Progenitor cell of endocrine pancreas (in vitro differentiated cells): ENCODE data around the gene ARRB1. TPM values are rescaled to one million over a fixed set of nuclear protein-coding genes. Genes with fewer than 3 reads are reported as not detected.

Experiments used
- DNase-seq: peaks from one replicate; pipeline ENCODE4 v3.0.0; 2021; ENCODE audit warnings: low spot score; ENCODE audit not compliant: unreplicated experiment
- H3K27ac Mint-ChIP-seq: 2 replicates; pipeline ENCODE4 v1.8.0; 2021; ENCODE audit warnings: mild to moderate bottlenecking, moderate library complexity, mixed read lengths
- H3K27me3 Mint-ChIP-seq: 2 replicates; pipeline ENCODE4 v1.8.0; 2021; ENCODE audit warnings: mixed read lengths
- H3K36me3 Mint-ChIP-seq: 2 replicates; pipeline ENCODE4 v1.8.0; 2022; ENCODE audit warnings: mixed read lengths; ENCODE audit not compliant: insufficient read depth
- H3K4me1 Mint-ChIP-seq: 2 replicates; pipeline ENCODE4 v1.8.0; 2021; ENCODE audit warnings: low read depth, mixed read lengths
- H3K4me3 Mint-ChIP-seq: 2 replicates; pipeline ENCODE4 v1.8.0; 2021; ENCODE audit warnings: low read depth, mild to moderate bottlenecking, moderate library complexity, mixed read lengths
- H3K9me3 Mint-ChIP-seq: 2 replicates; pipeline ENCODE4 v1.8.0; 2021; ENCODE audit warnings: low read depth, mixed read lengths
- CTCF ChIP-seq: fragments of 200-600 bp; sonication (generic); IDR thresholded peaks from one replicate; pipeline ENCODE4 v1.5.0; 2021; ENCODE audit warnings: antibody characterized with exemption, mild to moderate bottlenecking; ENCODE audit not compliant: unreplicated experiment
- total RNA-seq: library from RNA; stranded (reverse); gene quantifications from 2 replicates; pipeline ENCODE4 v1.2.1, GENCODE V29; 2021

Gene ARRB1
- total RNA-seq, 1 donor from 2014 or later: 32.5 TPM

DNA sequence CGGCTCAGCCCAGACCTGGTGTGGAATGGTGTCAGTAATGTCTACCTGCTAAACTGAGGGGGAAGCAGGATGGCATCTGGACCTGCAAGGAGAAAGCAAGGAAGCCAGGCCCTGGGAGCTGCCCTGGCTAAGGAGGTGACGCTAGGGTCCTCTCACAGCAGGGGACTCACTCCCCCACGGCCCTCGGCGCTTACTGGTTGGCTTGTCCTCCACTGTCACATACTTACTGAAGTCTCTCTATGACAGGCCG is 62.0 kb downstream of the ARRB1 start:
- Mint-ChIP-seq H3K4me1 (peaks cover 2% of the 10 kb centered on the region), H3K36me3 (no peaks in the 10 kb centered on the region), H3K27me3 (no peaks in the 10 kb centered on the region), H3K27ac (no peak overlapping the region), H3K4me3 (no peak overlapping the region), H3K9me3 (no peaks in the 10 kb centered on the region)
- TF ChIP-seq CTCF: no peak
- no peak for DNase-seq

- no peaks in the 10 kb centered on the region for H3K9me3 Mint-ChIP-seq
- H3K4me1 Mint-ChIP-seq: peaks cover 2% of the 10 kb centered on the region
- no peak overlapping the region for H3K27ac Mint-ChIP-seq
- no peaks in the 10 kb centered on the region for H3K27me3 Mint-ChIP-seq
- no peak for TF ChIP-seq CTCF
- DNase-seq: no peak
- no peaks in the 10 kb centered on the region for H3K36me3 Mint-ChIP-seq
- no peak overlapping the region for H3K4me3 Mint-ChIP-seq
Measured at GRCh38 chr11:75287579-75287978, 63.9 kb downstream of the ARRB1 start.

GRCh38 chr11:75286826-75287465 is 64.5 kb downstream of the ARRB1 start:
- Mint-ChIP-seq H3K27me3 (no peaks in the 10 kb centered on the region), H3K4me1 (peaks cover 2% of the 10 kb centered on the region), H3K27ac (peak overlapping the region; percentile 9), H3K36me3 (no peaks in the 10 kb centered on the region), H3K4me3 (no peak overlapping the region), H3K9me3 (no peaks in the 10 kb centered on the region)
- no peak for TF ChIP-seq CTCF
- DNase-seq: no peak

DNA sequence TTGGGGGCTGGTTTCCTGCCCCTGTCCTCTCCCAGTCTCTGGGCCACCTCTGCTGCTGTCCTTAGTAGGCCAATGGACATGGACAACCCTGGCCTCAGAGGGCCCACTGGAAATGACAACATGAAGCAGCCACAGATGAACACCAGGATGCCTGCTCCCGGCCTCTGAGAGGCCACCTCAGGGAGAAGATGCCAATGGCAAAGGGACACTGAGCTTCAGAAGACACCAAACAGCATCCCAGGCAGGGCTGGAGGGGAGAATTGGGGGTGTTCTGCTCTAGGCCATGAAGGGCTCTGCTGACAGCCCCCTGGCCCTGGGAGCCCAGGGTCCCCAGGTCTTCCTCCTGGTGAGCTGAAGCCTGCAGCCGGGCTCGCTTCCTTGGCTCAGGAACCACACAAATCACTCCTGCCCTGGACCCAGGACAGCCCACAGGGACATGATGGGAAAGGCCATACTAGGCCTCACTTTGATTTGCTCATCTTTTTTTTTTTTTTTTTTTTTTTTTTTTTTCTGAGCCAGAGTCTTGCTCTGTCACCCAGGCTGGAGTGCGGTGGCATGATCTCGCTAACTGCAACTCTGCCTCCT is 65.6 kb downstream of the ARRB1 start:
- Mint-ChIP-seq H3K9me3 (no peaks in the 10 kb centered on the region), H3K36me3 (no peaks in the 10 kb centered on the region), H3K27me3 (no peaks in the 10 kb centered on the region), H3K4me1 (peaks cover under 1% of the 10 kb centered on the region), H3K27ac (no peak overlapping the region), H3K4me3 (no peak overlapping the region)
- no peak for DNase-seq
- no peak for TF ChIP-seq CTCF

DNA sequence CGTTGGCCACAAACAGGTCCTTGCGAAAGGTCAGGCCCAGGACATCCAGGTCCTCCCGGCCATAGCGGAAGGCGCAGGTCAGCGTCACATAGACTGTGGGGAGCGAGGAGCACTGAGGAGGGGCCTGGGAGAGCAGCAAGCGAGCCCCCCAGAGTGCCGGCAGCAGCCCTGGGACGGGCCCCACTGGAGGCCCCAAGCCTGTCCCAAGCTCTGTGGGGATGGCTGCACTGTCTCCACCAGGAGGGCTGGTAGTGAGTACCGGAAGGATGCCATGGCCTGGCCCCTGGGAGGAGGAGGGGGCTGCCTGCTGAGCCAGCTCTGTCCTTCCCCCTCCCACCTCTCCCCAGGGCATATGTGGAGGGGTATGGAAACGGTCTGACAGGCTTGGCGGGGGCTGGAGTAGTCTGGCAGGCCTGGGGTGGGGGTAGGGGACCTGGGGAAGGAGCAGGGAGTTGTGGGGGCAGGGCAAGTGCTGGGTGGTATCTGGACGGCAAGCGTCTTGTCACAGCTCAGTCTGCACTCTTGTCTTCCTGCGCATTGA is 68.0 kb downstream of the ARRB1 start:
- TF ChIP-seq CTCF: no peak
- Mint-ChIP-seq H3K9me3 (no peaks in the 10 kb centered on the region), H3K27me3 (no peaks in the 10 kb centered on the region), H3K36me3 (peaks cover 3% of the 10 kb centered on the region), H3K4me1 (peaks cover 1% of the 10 kb centered on the region), H3K27ac (no peak overlapping the region), H3K4me3 (no peak overlapping the region)
- no peak for DNase-seq
